HG02938 (cell line): Measurements from ENCODE around the gene CMPK2.
"Not testable (repeated sequence)": the region's sequence is repeated elsewhere in the genome, so short reads cannot be mapped to it uniquely, and the experiment has no call there.

Experiments
- ATAC-seq: cut with Tn5 transposase; IDR thresholded peaks from one replicate; pipeline ENCODE4 v1.9.1; 2021; ENCODE audit warnings: mild to moderate bottlenecking, moderate library complexity; ENCODE audit not compliant: unreplicated experiment

CMPK2 gene

DNA sequence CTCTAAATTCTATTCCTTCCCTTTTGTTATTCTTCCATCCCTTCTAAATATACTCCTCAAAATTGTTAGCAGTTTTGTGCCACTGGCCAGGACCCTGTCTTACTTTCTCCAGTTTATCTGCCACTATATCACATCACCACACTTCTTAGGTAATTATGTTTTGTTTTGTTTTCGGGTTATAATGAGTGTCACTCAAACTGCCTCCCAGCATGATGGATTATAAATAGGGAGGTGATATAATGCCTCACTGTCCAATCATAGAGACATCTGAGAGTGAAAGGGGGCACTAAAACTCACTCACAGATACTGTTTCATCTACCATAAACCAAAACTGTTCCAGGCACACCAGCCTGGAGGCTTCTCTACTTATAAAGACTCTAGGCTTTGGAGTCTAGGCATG is 15.3 kb upstream of the CMPK2 start:
- ATAC-seq, result no peak

DNA sequence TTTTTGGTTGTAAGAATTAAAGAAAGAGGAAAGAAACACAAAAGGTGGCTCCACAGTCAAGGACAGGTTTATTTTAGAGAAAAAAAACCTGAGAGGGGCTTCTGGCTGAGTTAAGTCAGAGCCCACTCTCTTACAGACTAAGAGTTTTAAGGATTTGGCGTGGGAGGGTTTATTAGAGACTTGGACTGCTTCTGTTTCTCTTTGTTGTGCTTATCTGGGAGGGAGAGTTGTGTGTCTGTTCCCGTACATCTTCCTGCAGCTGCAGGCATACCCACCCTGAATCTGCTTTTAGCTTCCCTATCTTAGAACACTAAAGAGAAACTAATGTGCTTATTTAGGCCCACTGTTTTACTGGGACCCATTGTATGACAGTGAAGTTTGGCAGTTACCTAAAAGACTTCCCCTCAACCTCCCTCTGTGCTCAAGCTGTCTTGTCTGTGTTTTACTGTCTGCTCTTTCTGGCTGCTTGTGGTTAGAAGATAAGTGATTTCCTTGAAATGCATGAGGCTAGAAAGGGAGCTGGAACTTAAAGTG is 14.6 kb upstream of the CMPK2 start:
- no peak for ATAC-seq

GRCh38 chr2:6879011-6879410 is 13.3 kb upstream of the CMPK2 start:
- ATAC-seq, result no peak

DNA sequence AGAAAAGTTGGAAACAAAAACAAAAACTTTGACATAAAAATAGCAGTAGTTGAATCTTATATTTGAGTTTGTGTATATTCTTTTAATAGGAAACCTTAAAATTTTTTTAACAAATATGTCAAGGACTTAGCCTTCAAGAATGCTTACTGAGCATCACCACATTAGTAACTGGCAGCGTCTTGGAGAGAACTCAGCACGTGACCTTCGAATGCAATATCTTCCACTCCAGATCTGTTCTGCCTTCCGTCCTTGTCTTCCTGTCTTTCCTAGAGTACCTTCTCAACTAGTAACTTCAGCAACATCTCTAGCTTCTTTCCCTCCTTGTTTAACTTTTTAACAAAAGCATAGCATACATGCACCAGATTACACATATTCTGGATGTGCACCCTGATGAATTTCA is 12.8 kb upstream of the CMPK2 start:
- no peak for ATAC-seq

DNA sequence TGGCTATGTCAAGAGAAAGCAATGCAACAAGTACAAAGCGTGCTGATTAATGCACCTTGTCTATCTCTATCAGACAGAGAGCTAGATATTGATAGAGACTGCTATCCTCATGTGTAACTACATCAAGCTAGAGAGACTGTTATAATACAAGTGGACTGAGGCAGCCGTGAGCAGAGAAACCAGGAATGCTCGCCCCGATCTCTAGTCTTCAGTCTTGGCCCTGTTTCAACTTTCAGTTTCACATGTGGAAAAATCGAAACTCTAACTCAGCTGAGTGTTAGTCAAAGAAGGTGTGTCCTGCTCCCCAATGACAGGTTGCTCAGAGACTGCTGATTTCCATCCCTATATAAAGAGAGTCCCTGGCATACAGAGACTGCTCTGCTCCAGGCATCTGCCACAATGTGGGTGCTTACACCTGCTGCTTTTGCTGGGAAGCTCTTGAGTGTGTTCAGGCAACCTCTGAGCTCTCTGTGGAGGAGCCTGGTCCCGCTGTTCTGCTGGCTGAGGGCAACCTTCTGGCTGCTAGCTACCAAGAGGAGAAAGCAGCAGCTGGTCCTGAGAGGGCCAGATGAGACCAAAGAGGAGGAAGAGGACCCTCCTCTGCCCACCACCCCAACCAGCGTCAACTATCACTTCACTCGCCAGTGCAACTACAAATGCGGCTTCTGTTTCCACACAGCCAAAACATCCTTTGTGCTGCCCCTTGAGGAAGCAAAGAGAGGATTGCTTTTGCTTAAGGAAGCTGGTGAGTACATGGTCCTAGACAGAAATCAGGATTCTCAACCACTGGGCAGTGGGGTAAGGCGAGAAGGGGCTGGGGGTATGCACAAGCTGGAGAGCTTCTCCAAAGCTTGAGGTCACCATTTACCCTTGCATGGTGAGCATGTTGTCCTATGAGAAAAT is 11.9 kb upstream of the CMPK2 start, which contains the start of gene RSAD2:
TSS of gene RSAD2 (plus strand) at position 376 of the 903 bp plus-strand sequence. CDS start at position 400, 24 bp downstream.
- ATAC-seq, result peak; percentile 82

DNA sequence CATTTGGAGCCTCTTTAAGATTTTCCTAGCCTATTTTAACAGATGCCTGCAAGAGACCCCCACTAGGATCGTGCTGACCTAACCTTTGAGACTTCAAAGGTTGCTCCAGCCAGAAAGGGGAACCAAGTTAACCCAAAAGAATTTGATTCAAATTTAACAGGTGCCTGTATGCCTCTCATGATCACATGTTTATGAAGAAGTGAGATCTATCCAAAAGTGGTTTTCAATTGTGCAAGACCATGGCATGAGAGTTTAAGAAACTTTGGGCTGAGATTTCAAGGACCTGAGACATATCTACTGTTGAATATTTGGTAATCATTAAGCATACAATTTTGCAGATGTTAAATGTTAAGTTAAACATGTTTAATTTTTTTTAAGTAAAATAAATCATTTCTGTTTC is 10.6 kb upstream of the CMPK2 start:
- ATAC-seq, result no peak

DNA sequence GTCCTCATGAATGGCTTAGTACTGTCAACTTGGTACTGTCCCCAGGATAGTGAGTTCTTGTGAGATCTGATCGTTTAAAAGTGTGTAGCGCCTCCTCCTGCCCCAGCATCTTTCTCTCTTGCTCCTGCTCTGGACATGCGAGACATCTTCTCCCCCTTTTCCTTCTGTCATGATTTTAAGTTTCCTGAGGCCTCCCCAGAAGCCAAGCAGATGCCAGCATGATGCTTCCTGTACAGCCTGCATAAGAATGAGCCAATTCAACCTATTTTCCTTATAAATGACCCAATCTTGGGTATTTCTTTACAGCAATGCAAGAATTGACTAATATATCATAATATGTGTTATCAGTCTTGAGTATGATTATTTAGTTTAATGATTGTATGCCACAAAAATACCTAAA is 8.3 kb upstream of the CMPK2 start:
- no peak for ATAC-seq

DNA sequence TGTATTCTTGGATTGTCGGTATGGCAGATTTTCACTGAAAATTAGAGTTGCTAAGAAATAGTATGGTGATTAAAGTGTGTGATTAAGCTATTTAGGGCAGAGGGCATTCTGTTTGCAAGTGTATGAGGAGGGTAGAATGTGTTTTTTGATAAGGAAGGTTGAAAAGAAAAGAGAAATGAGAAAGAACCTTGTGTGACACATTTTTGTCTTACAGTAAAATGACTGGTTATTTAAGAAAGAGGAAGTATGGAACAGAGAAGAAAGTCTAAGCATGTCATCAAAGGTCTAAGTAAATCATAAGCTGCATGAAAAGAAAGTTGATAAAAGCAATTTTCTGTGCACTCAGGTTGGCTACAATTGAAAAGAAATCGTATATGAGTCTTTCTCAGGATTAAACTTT is 6.7 kb upstream of the CMPK2 start:
- no peak for ATAC-seq

DNA sequence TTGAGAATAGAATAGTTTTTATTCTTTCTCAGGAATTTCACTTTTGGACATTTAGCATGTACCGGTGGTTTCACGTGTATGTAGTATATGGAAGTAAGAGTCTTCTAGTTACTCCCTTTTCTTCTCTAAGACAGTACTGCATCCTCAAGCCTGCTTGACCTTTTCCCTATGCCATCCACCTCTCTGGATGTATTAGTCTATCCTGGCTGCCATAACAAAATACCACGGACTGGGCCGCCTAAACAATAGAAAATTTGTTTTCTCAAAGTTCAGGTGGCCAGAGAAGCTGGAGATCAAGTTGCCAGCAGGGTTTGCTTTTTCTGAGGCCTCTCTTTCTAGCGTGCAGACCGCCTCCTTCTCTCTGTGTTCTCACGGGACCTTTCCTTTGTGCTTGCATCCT is 1.3 kb upstream of the CMPK2 start:
- ATAC-seq, result no peak

DNA sequence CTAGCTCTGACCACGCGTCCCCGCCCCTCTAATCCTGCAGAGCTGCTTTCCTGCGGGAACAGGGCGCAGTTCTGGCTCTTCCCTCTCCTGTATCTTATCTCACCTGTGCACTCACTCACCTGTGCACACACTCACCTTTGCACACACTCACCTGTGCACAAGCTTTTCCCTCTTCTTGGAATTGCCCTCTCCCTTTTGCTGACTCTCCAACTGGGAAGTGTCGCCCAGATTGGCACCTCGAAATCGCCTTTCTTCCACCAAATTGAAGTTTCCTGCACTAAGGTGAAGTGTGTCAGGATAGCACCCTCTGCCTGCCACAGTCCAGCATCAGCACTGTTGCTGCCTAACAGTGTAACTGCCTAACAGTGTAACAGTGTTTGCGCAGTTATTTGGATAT is 566 bp upstream of the CMPK2 start:
- no peak for ATAC-seq

GRCh38 chr2:6864923-6865345 is 773 bp downstream of the CMPK2 start:
- peak; percentile 10 for ATAC-seq

GRCh38 chr2:6864231-6864754 is 1.4 kb downstream of the CMPK2 start:
- ATAC-seq, result no peak

DNA sequence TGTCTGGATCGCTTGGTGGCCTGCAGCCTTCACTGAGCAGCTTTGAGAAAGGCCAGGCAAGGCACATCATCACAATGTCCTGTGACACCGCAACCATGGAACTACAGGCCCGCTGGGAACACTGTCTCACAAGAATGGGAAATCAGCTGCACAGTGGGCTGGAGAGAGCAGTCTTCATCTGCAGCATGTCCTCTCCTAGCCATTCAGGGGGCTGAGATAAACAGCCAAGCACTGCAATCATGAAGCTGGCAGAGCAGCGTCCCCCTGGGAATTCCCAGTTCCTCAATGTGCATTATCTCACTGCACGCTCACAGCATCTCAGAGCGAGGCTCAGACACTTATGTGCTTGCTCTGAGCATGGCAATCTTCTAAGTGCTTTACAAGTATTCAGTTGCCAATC is 1.9 kb downstream of the CMPK2 start:
- no peak for ATAC-seq

GRCh38 chr2:6860296-6860695 is 5.4 kb downstream of the CMPK2 start:
- no peak for ATAC-seq

DNA sequence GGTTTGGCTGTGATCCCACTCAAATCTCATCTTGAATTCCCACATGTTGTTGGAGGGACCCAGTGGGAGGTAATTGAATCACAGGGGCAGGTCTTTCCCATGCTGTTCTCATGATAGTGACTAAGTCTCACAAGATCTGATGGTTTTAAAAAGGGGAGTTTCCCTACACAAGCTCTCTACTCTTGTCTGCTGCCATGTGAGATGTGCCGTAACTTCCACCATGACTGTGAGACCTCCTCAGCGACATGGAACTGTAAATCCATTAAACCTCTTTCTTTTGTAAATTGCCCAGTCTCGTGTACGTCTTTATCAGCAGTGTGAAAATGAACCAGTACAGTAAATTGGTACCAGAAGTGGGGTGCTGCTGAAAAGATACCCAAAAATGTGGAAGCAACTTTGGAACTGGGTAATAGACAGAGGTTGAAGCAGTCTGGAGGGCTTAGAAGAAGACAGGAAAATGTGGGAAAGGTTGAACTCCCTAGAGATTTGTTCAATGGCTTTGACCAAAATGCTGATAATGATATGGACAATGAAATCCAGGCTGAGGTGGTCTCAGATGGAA is 7.2 kb downstream of the CMPK2 start:
- not testable (repeated sequence) for ATAC-seq

- no peak for ATAC-seq
These were observed 9.2 kb downstream of the CMPK2 start for GRCh38 chr2:6856548-6856920.

- ATAC-seq, result no peak
These were observed 9.7 kb downstream of the CMPK2 start for GRCh38 chr2:6855860-6856547.

- ATAC-seq, result no peak
These were observed 11.3 kb downstream of the CMPK2 start for GRCh38 chr2:6854416-6854815.

DNA sequence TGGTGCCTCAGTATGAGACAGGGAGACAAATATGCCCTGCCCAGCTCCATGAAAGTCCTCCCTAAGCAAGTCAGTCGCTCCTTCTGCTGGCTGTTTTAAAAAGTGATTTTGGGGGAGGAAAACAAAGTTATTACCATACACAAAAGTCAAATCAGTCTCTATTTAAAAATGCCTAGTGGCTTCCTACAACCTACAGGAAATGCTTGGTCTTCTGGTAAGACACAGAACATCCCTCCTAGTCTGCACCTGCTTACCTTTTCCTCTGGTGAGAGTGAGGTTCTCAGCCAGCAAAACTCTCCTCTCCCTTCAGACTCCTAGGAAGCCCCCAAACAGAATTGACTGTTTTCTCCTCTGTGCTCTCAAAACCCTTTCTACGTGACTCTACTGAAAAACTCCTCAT is 13.5 kb downstream of the CMPK2 start:
- no peak for ATAC-seq

- no peak for ATAC-seq
These were observed 18.6 kb downstream of the CMPK2 start for GRCh38 chr2:6846967-6847681.

DNA sequence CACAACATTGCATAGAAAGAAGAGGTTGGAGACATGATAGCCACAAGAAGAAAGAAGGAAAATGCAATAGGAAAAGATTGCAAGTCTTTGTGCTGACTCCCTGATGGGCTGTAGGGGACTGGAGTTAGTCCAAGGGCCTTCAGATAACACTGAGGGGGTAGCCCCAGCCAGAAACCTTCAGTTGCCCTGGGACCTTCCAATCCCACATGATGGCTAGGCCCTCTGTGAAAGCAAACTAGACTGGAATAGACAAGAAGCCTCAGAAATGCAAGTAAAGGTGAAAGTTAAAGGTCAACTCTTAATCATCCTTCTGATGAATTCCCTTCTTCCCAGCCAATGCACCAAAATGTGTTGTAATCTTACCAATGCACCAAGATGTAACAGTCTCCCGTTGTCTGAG is 19.2 kb downstream of the CMPK2 start:
- ATAC-seq, result no peak
